ENCODE measurements around the gene NAA10.

The NAA10 gene

GRCh38 chrX:153883163-153883843 lies 51.5 kb downstream of the NAA10 start:
- no peak for DNase-seq (ENCODE audit: low spot score)

GRCh38 chrX:153882557-153882956 lies 52.3 kb downstream of the NAA10 start:
- DNase-seq (ENCODE audit: low spot score): no peak

- no peak for DNase-seq (ENCODE audit: low spot score)
Measured at GRCh38 chrX:153882086-153882498, 52.7 kb downstream of the NAA10 start.

GRCh38 chrX:153881281-153881680 lies 53.6 kb downstream of the NAA10 start:
- no peak for DNase-seq (ENCODE audit: low spot score)

GRCh38 chrX:153880440-153880815 lies 54.4 kb downstream of the NAA10 start:
- no peak for DNase-seq (ENCODE audit: low spot score)

GRCh38 chrX:153879741-153880439 lies 54.9 kb downstream of the NAA10 start:
- DNase-seq (ENCODE audit: low spot score): no peak
